PC-9 (cell line): ENCODE data around the gene PELI1. TPM values are rescaled to one million over a fixed set of nuclear protein-coding genes. Genes with fewer than 3 reads are reported as not detected.

Experiments
- BruUV-seq: library from RNA; stranded (reverse); fragments of 400-500 nt; replicated peaks from 2 replicates; lab custom pipeline; 2021; lab: Mats Ljungman, UMichigan
- CTCF ChIA-PET: fragments of 300-600 bp; sonication (Branson Sonifier 250); formaldehyde crosslinking; loops from one replicate; lab custom pipeline; 2022; ENCODE audit warnings: antibody characterized with exemption; lab: Charles Lee
- POLR2A ChIA-PET: fragments of 300-600 bp; sonication (Branson Sonifier 250); formaldehyde crosslinking; loops from one replicate; lab custom pipeline; 2022; ENCODE audit warnings: antibody characterized with exemption; ENCODE audit not compliant: unreplicated experiment; lab: Charles Lee
- DNase-seq, 2 experiments: peaks; one replicate each; pipeline versions ENCODE4 v3.0.0 to v3.0.0-alpha.2; 2015 to 2022; ENCODE audit warnings: mixed read lengths in 1 of 2
- H2AFZ ChIP-seq: fragments of 200-600 bp; sonication (generic); 2 replicates; pipeline ENCODE4 v1.8.1; 2017; ENCODE audit warnings: antibody characterized with exemption
- H3F3A ChIP-seq: fragments of 200-600 bp; sonication (generic); 2 replicates; pipeline ENCODE4 v1.8.1; 2017; ENCODE audit warnings: antibody characterized with exemption, mild to moderate bottlenecking, low read depth; ENCODE audit not compliant: insufficient read depth
- H3K27ac ChIP-seq: fragments of 200-600 bp; sonication (generic); 2 replicates; pipeline ENCODE4 v1.6.1; 2016; ENCODE audit warnings: mixed run types
- H3K27me3 ChIP-seq: fragments of 200-600 bp; sonication (generic); 2 replicates; pipeline ENCODE4 v1.6.1; 2016; ENCODE audit warnings: low read depth, mixed run types; ENCODE audit not compliant: insufficient read depth
- H3K36me3 ChIP-seq: fragments of 200-600 bp; sonication (generic); 2 replicates; pipeline ENCODE4 v1.6.1; 2016; ENCODE audit warnings: low read depth, mixed run types
- H3K4me1 ChIP-seq: fragments of 200-600 bp; sonication (generic); replicated peaks from 2 replicates; pipeline ENCODE4 v1.6.1; 2016; ENCODE audit warnings: mixed run types; ENCODE audit not compliant: insufficient read depth
- H3K4me2 ChIP-seq: fragments of 200-600 bp; sonication (generic); 2 replicates; pipeline ENCODE4 v1.6.1; 2017; ENCODE audit warnings: mixed run types
- H3K4me3 ChIP-seq: fragments of 200-600 bp; sonication (generic); 2 replicates; pipeline ENCODE4 v1.6.1; 2016; ENCODE audit warnings: mixed run types
- H3K79me2 ChIP-seq: fragments of 200-600 bp; sonication (generic); 2 replicates; pipeline ENCODE4 v1.6.1; 2017; ENCODE audit warnings: low read depth, mixed run types
- H3K9me2 ChIP-seq: fragments of 200-600 bp; sonication (generic); 2 replicates; pipeline ENCODE4 v1.8.1; 2017; ENCODE audit warnings: mild to moderate bottlenecking; ENCODE audit not compliant: insufficient read depth
- H3K9me3 ChIP-seq: fragments of 200-600 bp; sonication (generic); 2 replicates; pipeline ENCODE4 v1.8.1; 2016; ENCODE audit warnings: low read depth; ENCODE audit not compliant: insufficient read depth
- H4K20me1 ChIP-seq: fragments of 200-600 bp; sonication (generic); 2 replicates; pipeline ENCODE4 v1.8.1; 2017; ENCODE audit not compliant: insufficient read depth
- CTCF ChIP-seq: fragments of 200-600 bp; sonication (generic); conservative IDR thresholded peaks from 2 replicates; pipeline ENCODE4 v1.6.1; 2017; ENCODE audit warnings: mixed run types, antibody characterized with exemption, mild to moderate bottlenecking, moderate library complexity
- EZH2 ChIP-seq: fragments of 200-600 bp; sonication (generic); IDR thresholded peaks from 2 replicates; pipeline ENCODE4 v1.8.0; 2017; ENCODE audit warnings: antibody characterized with exemption, low read depth
- intact Hi-C: fragments of 100-400 bp; cut with micrococcal nuclease; formaldehyde crosslinking; loops from one replicate; pipeline ENCODE4 v1.10.0; 2022; ENCODE audit not compliant: unreplicated experiment
- total RNA-seq: library from RNA; stranded (reverse); gene quantifications from 2 replicates; pipeline ENCODE4 v1.2.3, GENCODE V29; 2021

The PELI1 gene
- total RNA-seq, 1 experiment from 2014 or later = 32.6 TPM

GRCh38 chr2:64128406-64128805 is 15.8 kb downstream of the PELI1 start:
- H3K27ac ChIP-seq = no peak overlapping the region
- no peak overlapping the region for H3K4me3 ChIP-seq
- CTCF ChIA-PET = no interaction called here
- H3K36me3 ChIP-seq = no peaks in the 10 kb centered on the region
- H3K4me2 ChIP-seq = no peak overlapping the region
- no peak overlapping the region for H2AFZ ChIP-seq
- no peak for DNase-seq
- H3K79me2 ChIP-seq = peaks cover 24% of the 10 kb centered on the region; the same call in 1 of the 2 replicates
- POLR2A ChIA-PET = interaction anchor here (0.6 kb wide), 1 partner anchor 23 kb away, joined by 3 read pairs; no protein-coding TSS in a partner anchor
- H3K9me2 ChIP-seq = no peaks in the 10 kb centered on the region
- TF ChIP-seq CTCF = no peak
- TF ChIP-seq EZH2 = no peak
- H4K20me1 ChIP-seq = no peaks in the 10 kb centered on the region
- H3K9me3 ChIP-seq = no peaks in the 10 kb centered on the region
- H3K4me1 ChIP-seq = no peaks in the 10 kb centered on the region
- no TSS peak for BruUV-seq
- H3K27me3 ChIP-seq = no peaks in the 10 kb centered on the region
- intact Hi-C loops = no loop called here
- H3F3A ChIP-seq = no peaks in the 10 kb centered on the region

- intact Hi-C loops = no loop called here
- CTCF ChIA-PET = interaction anchor here (0.5 kb wide), 1 partner anchor 176 kb away, joined by 7 read pairs; no protein-coding TSS in a partner anchor
- peaks cover 20% of the 10 kb centered on the region; the same call in 1 of the 2 replicates for H3K79me2 ChIP-seq
Observed at GRCh38 chr2:64127119-64127518, 17.1 kb downstream of the PELI1 start.

GRCh38 chr2:64126601-64127000 is 17.6 kb downstream of the PELI1 start:
- Histone ChIP-seq H3K9me2 (no peaks in the 10 kb centered on the region), H3K27ac (no peak overlapping the region), H3K4me2 (no peak overlapping the region), H3K36me3 (no peaks in the 10 kb centered on the region), H3K79me2 (peaks cover 16% of the 10 kb centered on the region; the same call in 1 of the 2 replicates), H4K20me1 (no peaks in the 10 kb centered on the region), H3K27me3 (no peaks in the 10 kb centered on the region), H3K9me3 (no peaks in the 10 kb centered on the region), H3K4me1 (no peaks in the 10 kb centered on the region), H2AFZ (no peak overlapping the region), H3F3A (no peaks in the 10 kb centered on the region), H3K4me3 (no peak overlapping the region)
- TF ChIP-seq CTCF (no peak), EZH2 (no peak)
- no peak for DNase-seq
- CTCF ChIA-PET = no interaction called here
- intact Hi-C loops = no loop called here
- BruUV-seq = no TSS peak
- POLR2A ChIA-PET = no interaction called here

More at GRCh38 chr2:64127119-64127518, 17.1 kb downstream of the PELI1 start:
- TF ChIP-seq CTCF (no peak), EZH2 (no peak)
- Histone ChIP-seq H3K36me3 (no peaks in the 10 kb centered on the region), H3K9me3 (no peaks in the 10 kb centered on the region), H3K4me2 (no peak overlapping the region), H4K20me1 (no peaks in the 10 kb centered on the region), H3K27me3 (no peaks in the 10 kb centered on the region), H3K9me2 (no peaks in the 10 kb centered on the region), H3K4me3 (no peak overlapping the region), H3K27ac (no peak overlapping the region), H3K4me1 (no peaks in the 10 kb centered on the region), H2AFZ (no peak overlapping the region), H3F3A (no peaks in the 10 kb centered on the region)
- no peak for DNase-seq
- BruUV-seq = no TSS peak
- POLR2A ChIA-PET = no interaction called here
